ENCODE data around the gene LHFPL6. TPM values are rescaled to one million over a fixed set of nuclear protein-coding genes. Genes with fewer than 3 reads are reported as not detected.
A peak's percentile ranks its signal among the peaks of the same experiment; 100 is the strongest.

The LHFPL6 gene
- total RNA-seq, 1 donor from 2014 or later, result 31.8 TPM

GRCh38 chr13:39468306-39468705, 134.7 kb downstream of the LHFPL6 start:
- no peak for DNase-seq (ENCODE audit: low read depth in 2 of 2)

GRCh38 chr13:39463611-39464010, 139.4 kb downstream of the LHFPL6 start:
- no peak for DNase-seq (ENCODE audit: low read depth in 2 of 2)

GRCh38 chr13:39462906-39463305, 140.1 kb downstream of the LHFPL6 start:
- no peak for DNase-seq (ENCODE audit: low read depth in 2 of 2)

- no peak for DNase-seq (ENCODE audit: low read depth in 2 of 2)
These were observed 140.6 kb downstream of the LHFPL6 start for GRCh38 chr13:39462428-39462827.

- no peak for DNase-seq (ENCODE audit: low read depth in 2 of 2)
These were observed 141.2 kb downstream of the LHFPL6 start for GRCh38 chr13:39461685-39462266.

GRCh38 chr13:39457274-39457673, 145.7 kb downstream of the LHFPL6 start:
- no peak for DNase-seq (ENCODE audit: low read depth in 2 of 2)

- DNase-seq (ENCODE audit: low read depth in 2 of 2), result peak in 1 of 2 donors; percentile 76
These were observed 147.3 kb downstream of the LHFPL6 start for GRCh38 chr13:39455521-39456175.

- no peak for DNase-seq (ENCODE audit: low read depth in 2 of 2)
These were observed 150.2 kb downstream of the LHFPL6 start for GRCh38 chr13:39452834-39453233.

- DNase-seq (ENCODE audit: low read depth in 2 of 2), result peak in 1 of 2 donors; percentile 5
These were observed 150.6 kb downstream of the LHFPL6 start for GRCh38 chr13:39452417-39452816.

GRCh38 chr13:39451860-39452301, 151.1 kb downstream of the LHFPL6 start:
- peak; percentile 60 to 81 for DNase-seq (ENCODE audit: low read depth in 2 of 2)

- peak; percentile 75 to 82 for DNase-seq (ENCODE audit: low read depth in 2 of 2)
These were observed 151.7 kb downstream of the LHFPL6 start for GRCh38 chr13:39451301-39451700.

GRCh38 chr13:39450176-39450575, 152.8 kb downstream of the LHFPL6 start:
- DNase-seq (ENCODE audit: low read depth in 2 of 2), result no peak

- DNase-seq (ENCODE audit: low read depth in 2 of 2), result no peak
These were observed 154.2 kb downstream of the LHFPL6 start for GRCh38 chr13:39448834-39449233.

GRCh38 chr13:39446865-39447264, 156.1 kb downstream of the LHFPL6 start:
- no peak for DNase-seq (ENCODE audit: low read depth in 2 of 2)

GRCh38 chr13:39444866-39445265, 158.1 kb downstream of the LHFPL6 start:
- no peak for DNase-seq (ENCODE audit: low read depth in 2 of 2)

- no peak for DNase-seq (ENCODE audit: low read depth in 2 of 2)
These were observed 169.3 kb downstream of the LHFPL6 start for GRCh38 chr13:39433651-39434050.

GRCh38 chr13:39432196-39432595, 170.8 kb downstream of the LHFPL6 start:
- no peak for DNase-seq (ENCODE audit: low read depth in 2 of 2)

- no peak for DNase-seq (ENCODE audit: low read depth in 2 of 2)
These were observed 180.0 kb downstream of the LHFPL6 start for GRCh38 chr13:39422845-39423565.

- no peak for DNase-seq (ENCODE audit: low read depth in 2 of 2)
These were observed 183.1 kb downstream of the LHFPL6 start for GRCh38 chr13:39419876-39420275.

GRCh38 chr13:39419068-39419467, 183.9 kb downstream of the LHFPL6 start:
- DNase-seq (ENCODE audit: low read depth in 2 of 2), result no peak

GRCh38 chr13:39418424-39418823, 184.6 kb downstream of the LHFPL6 start:
- DNase-seq (ENCODE audit: low read depth in 2 of 2), result no peak

- peak in 1 of 2 donors; percentile 72 for DNase-seq (ENCODE audit: low read depth in 2 of 2)
These were observed 185.3 kb downstream of the LHFPL6 start for GRCh38 chr13:39417643-39418042.

GRCh38 chr13:39417131-39417530, 185.9 kb downstream of the LHFPL6 start:
- DNase-seq (ENCODE audit: low read depth in 2 of 2), result no peak
